EL (cell line): ENCODE results near the gene DBP.
"Not testable (repeated sequence)": the region's sequence is repeated elsewhere in the genome, so short reads cannot be mapped to it uniquely, and the experiment has no call there.

Experiments used
- DNase-seq: peaks from one replicate; pipeline ENCODE4 v3.0.0-alpha.2; 2016

Gene DBP, protein sequence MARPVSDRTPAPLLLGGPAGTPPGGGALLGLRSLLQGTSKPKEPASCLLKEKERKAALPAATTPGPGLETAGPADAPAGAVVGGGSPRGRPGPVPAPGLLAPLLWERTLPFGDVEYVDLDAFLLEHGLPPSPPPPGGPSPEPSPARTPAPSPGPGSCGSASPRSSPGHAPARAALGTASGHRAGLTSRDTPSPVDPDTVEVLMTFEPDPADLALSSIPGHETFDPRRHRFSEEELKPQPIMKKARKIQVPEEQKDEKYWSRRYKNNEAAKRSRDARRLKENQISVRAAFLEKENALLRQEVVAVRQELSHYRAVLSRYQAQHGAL

DNA sequence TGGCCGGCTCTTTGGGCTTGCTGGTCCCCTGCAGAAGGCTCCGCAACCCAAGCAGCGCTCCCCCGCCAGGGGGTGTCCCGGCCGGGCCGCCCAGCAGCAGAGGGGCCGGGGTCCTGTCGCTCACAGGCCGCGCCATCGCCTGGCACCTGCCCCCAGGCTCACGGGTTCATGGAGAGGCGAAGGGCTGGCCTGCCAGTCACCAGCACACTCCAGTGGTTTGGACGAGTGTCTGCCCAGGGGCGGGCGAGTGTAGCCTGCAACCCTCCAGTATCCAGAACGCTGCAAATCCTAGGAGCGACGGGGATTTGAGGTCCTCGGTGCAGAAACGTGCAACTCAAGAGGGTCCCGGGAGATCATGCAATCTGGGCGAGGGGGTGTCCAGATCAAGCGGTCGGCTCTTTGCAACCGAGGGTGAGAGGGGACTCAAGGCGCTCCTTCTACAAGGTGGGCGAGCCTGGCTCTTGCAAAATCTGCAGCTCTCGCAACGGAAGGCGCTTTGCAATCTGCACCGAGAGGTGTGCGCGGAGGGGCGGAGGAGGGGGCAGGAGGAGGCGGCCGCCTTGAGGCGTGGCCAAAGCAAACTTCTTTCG lies at the start of gene DBP:
Gene DBP, minus strand, starts transcription at position 521 of the 590 bp plus-strand sequence. Its CDS starts 385 bp downstream, at position 136.
- peak; percentile 48 for DNase-seq

DNA sequence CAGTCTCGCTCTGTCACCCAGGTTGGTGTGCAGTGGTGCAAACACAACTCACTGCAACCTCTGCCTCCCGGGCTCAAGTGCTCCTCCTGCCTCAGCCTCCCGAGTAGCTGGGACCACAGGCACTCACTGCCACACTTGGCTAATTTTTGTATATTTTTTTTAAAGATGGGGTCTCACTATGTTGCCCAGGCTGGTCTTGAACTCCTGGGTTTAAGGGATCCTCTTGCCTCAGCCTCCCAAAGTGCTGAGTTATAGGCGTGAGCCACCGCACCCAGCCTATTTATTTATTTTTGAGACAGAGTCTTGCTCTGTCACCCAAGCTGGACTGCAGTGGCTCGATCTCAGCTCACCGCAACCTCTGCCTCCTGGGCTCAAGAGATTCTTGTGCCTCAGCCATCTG lies 49.5 kb upstream of the DBP start:
- not testable (repeated sequence) for DNase-seq

DNA sequence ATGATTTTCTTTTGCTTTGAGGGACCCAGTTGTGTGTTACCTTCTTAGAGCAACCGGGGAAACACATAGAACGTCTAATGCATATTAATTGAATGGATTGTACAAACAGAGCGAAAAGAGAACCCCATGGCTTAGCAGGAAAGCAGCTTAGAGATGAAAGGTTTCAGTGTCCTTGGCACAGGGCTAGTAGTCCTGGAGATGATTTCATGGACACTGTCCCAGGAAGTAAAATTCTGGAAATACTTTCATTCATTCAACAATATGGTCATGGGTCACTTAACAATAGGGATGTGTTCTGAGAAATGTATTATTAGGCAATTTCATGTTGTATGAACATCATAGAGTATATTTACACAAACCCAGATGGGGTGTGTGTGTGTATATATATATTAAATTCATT lies 48.9 kb upstream of the DBP start:
- no peak for DNase-seq

GRCh38 chr19:48685583-48685982 lies 48.4 kb upstream of the DBP start:
- DNase-seq, result no peak

GRCh38 chr19:48683349-48683748 lies 46.2 kb upstream of the DBP start:
- peak; percentile 55 for DNase-seq

DNA sequence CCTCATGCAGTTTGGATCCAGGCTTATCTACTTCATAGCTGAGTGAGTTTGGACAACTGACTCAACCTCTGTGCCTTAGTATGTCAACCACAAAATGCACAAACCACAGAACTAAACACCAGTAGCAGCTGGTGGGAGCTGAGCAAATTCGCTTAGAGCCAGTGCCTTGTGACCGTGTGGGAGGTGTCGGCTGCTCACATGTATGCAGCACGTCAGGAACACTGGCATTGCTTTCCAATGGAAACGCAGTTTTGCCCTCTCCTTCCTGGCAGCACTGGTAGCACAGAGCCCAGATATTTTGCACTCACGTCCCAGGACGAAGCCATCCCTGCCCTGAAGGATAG lies 43.9 kb upstream of the DBP start:
- peak; percentile 32 for DNase-seq

- no peak for DNase-seq
Measured at GRCh38 chr19:48680436-48681126, 43.4 kb upstream of the DBP start.

GRCh38 chr19:48680006-48680405 lies 42.8 kb upstream of the DBP start:
- not testable (repeated sequence) for DNase-seq

- DNase-seq, result no peak
Measured at GRCh38 chr19:48678201-48678600, 41.0 kb upstream of the DBP start.

- DNase-seq, result no peak
Measured at GRCh38 chr19:48676887-48677286, 39.7 kb upstream of the DBP start.

- no peak for DNase-seq
Measured at GRCh38 chr19:48676487-48676886, 39.3 kb upstream of the DBP start.

GRCh38 chr19:48674921-48675824 lies 38.0 kb upstream of the DBP start:
- DNase-seq, result peak; percentile 87

DNA sequence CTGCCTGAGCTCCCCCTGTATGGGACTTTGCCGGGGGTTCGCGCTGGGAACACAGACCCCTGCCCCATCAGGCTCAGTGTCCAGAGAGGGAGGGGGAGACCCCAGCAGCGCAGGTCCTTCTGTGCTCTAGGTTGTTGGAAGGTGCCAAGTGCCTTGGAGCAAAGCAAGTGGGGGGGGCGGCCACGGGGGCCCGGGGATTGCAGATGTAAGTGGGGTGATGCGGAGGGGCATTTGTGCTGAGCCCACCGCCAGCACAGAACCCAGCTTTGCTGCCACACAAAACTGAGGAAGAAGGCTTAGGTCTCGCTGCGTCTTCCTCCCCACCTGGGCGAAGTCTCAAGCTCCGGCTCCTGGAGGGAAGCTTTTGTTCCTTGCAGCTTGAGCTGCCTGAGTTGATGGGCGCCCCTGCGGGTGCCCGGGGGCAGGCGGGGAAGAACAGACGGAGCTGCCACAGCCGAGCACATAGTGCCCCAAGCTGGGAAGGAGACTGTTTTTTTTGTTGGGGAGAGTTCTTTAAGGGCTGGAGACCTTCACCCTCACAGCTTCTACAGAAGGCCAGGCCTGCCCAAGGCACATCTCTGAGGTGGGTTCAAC lies 37.1 kb upstream of the DBP start:
- DNase-seq, result no peak

DNA sequence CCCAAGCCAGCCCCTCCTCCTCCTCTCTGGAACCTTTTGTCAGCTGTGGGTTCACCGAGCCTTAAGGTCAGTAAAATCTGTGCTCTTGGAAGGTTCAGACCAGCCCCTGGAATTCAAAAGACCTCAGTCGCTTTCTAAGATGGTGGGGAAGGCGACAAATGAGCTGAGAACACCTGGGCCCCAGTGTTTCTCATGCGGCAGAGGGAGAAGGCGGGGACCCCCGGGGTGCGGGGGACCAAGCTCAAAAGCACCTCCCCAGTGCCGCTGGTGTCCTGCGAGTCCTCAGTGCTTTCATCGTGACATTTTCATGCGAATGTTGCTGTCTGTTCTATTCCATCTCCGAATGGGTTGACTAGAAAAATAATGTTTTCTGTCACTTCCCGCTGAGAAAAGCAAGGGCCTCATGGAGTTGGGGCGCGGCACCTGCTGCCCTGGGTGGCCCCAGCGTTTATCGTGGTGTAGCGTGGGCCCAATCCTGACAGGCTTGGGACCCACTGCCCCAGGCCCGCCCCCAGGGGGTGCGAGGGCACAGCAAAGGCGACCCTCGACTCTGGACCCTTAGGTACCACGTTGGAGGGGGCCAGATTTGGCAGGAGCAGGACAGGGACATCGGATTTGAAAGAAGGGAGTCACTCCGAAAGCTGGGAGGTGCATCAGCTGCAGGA lies 36.4 kb upstream of the DBP start:
- no peak for DNase-seq

GRCh38 chr19:48672994-48673393 lies 35.8 kb upstream of the DBP start, which contains the start of gene NTN5:
Gene NTN5 (minus strand): TSS chr19:48673017. CDS start chr19:48670986, 2,031 bp downstream.
- no peak for DNase-seq

GRCh38 chr19:48671446-48671995 lies 34.3 kb upstream of the DBP start:
- DNase-seq, result no peak

- no peak for DNase-seq
Measured at GRCh38 chr19:48670699-48671445, 33.7 kb upstream of the DBP start.

DNA sequence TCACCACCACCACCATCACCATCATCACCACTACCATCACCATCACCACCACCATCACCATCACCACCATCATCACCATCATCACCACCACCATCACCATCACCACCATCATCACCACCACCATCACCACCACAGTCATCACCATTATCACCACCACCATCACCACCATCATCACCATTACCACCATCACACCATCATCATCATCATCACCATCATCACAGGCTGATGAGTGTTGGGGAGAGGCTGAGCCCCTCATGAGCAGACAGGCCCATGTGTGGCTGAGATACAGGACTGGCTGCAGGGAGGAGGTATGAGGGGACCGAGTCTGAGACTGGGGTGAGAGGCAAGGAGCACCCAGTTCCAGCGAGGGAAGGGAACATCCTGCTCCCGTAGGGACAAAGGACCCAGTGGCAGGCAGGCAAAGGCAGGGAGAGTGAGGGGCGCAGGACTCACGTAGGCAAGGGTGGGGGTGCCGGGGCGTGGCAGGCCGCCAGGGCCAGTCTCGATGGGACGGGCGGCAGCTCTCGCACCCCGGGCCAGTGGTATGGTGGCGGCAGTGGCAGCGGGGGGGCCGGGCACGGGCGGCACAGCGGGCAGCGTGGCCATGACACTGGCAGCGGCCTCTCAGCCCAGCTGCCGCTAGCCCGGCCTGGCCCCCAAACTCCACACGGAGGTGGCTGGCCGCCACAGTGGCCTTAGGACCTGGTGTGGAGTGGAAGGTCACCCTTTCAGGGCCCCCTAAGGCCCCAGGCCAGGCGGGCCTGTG lies 32.9 kb upstream of the DBP start:
- no peak for DNase-seq

DNA sequence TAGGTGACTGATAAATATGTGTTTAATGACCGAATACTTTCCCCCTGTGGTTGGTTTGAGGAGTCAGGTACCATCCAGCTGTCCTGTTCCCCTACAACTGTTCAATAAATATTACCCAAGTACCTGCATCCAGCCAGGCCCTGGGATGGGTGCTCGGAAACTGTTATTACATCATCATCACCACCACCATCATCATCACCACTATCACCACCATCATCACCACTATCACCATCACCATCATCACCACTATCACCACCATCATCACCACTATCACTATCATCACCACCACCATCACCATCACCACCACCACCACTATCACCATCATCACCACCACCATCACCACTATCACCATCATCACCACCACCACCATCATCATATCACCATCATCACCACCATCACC lies 31.6 kb upstream of the DBP start:
- DNase-seq, result no peak

DNA sequence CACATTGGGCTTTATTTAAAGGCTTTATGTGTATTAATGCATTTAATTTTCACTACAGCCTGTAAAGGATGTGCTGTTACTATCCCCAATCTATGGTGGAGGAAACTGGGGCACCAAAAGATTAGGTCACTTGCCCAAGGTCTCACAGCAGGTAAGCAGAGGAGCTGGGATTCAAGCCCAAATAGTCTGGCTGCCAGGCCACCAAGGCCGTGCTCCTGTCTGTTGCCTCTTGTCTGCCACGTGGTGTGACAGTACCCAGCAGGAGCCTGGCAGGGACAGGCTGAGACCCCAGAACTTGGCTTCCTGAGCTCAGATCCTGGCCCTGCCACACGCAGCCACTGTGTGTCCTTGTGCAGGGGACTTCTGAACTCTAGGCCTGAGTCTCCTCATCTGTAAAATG lies 31.2 kb upstream of the DBP start:
- DNase-seq, result no peak
